PC-9 (cell line): Measurements from ENCODE around the gene ZNF765. TPM values are rescaled to one million over a fixed set of nuclear protein-coding genes. Genes with fewer than 3 reads are reported as not detected.
"Not testable (repeated sequence)": the region's sequence is repeated elsewhere in the genome, so short reads cannot be mapped to it uniquely, and the experiment has no call there.

Source experiments
- Bru-seq: library from RNA; stranded (reverse); fragments of 400-500 nt; gene quantifications from one replicate; lab custom pipeline; 2021; lab: Mats Ljungman, UMichigan
- BruChase-seq, 2 experiments: library from RNA; stranded (reverse); fragments of 400-500 nt; gene quantifications; one replicate each; lab custom pipeline; 2021; lab: Mats Ljungman, UMichigan
- BruUV-seq: library from RNA; stranded (reverse); fragments of 400-500 nt; replicated peaks from 2 replicates; lab custom pipeline; 2021; lab: Mats Ljungman, UMichigan
- CTCF ChIA-PET: fragments of 300-600 bp; sonication (Branson Sonifier 250); formaldehyde crosslinking; loops from one replicate; lab custom pipeline; 2022; ENCODE audit warnings: antibody characterized with exemption; lab: Charles Lee
- POLR2A ChIA-PET: fragments of 300-600 bp; sonication (Branson Sonifier 250); formaldehyde crosslinking; loops from one replicate; lab custom pipeline; 2022; ENCODE audit warnings: antibody characterized with exemption; ENCODE audit not compliant: unreplicated experiment; lab: Charles Lee
- DNase-seq, 2 experiments: peaks; one replicate each; pipeline versions ENCODE4 v3.0.0 to v3.0.0-alpha.2; 2015 to 2022; ENCODE audit warnings: mixed read lengths in 1 of 2
- H2AFZ ChIP-seq: fragments of 200-600 bp; sonication (generic); 2 replicates; pipeline ENCODE4 v1.8.1; 2017; ENCODE audit warnings: antibody characterized with exemption
- H3F3A ChIP-seq: fragments of 200-600 bp; sonication (generic); 2 replicates; pipeline ENCODE4 v1.8.1; 2017; ENCODE audit warnings: antibody characterized with exemption, mild to moderate bottlenecking, low read depth; ENCODE audit not compliant: insufficient read depth
- H3K27ac ChIP-seq: fragments of 200-600 bp; sonication (generic); 2 replicates; pipeline ENCODE4 v1.6.1; 2016; ENCODE audit warnings: mixed run types
- H3K27me3 ChIP-seq: fragments of 200-600 bp; sonication (generic); 2 replicates; pipeline ENCODE4 v1.6.1; 2016; ENCODE audit warnings: low read depth, mixed run types; ENCODE audit not compliant: insufficient read depth
- H3K36me3 ChIP-seq: fragments of 200-600 bp; sonication (generic); 2 replicates; pipeline ENCODE4 v1.6.1; 2016; ENCODE audit warnings: low read depth, mixed run types
- H3K4me1 ChIP-seq: fragments of 200-600 bp; sonication (generic); replicated peaks from 2 replicates; pipeline ENCODE4 v1.6.1; 2016; ENCODE audit warnings: mixed run types; ENCODE audit not compliant: insufficient read depth
- H3K4me2 ChIP-seq: fragments of 200-600 bp; sonication (generic); 2 replicates; pipeline ENCODE4 v1.6.1; 2017; ENCODE audit warnings: mixed run types
- H3K4me3 ChIP-seq: fragments of 200-600 bp; sonication (generic); 2 replicates; pipeline ENCODE4 v1.6.1; 2016; ENCODE audit warnings: mixed run types
- H3K79me2 ChIP-seq: fragments of 200-600 bp; sonication (generic); 2 replicates; pipeline ENCODE4 v1.6.1; 2017; ENCODE audit warnings: low read depth, mixed run types
- H3K9me2 ChIP-seq: fragments of 200-600 bp; sonication (generic); 2 replicates; pipeline ENCODE4 v1.8.1; 2017; ENCODE audit warnings: mild to moderate bottlenecking; ENCODE audit not compliant: insufficient read depth
- H3K9me3 ChIP-seq: fragments of 200-600 bp; sonication (generic); 2 replicates; pipeline ENCODE4 v1.8.1; 2016; ENCODE audit warnings: low read depth; ENCODE audit not compliant: insufficient read depth
- H4K20me1 ChIP-seq: fragments of 200-600 bp; sonication (generic); 2 replicates; pipeline ENCODE4 v1.8.1; 2017; ENCODE audit not compliant: insufficient read depth
- CTCF ChIP-seq: fragments of 200-600 bp; sonication (generic); conservative IDR thresholded peaks from 2 replicates; pipeline ENCODE4 v1.6.1; 2017; ENCODE audit warnings: mixed run types, antibody characterized with exemption, mild to moderate bottlenecking, moderate library complexity
- EZH2 ChIP-seq: fragments of 200-600 bp; sonication (generic); IDR thresholded peaks from 2 replicates; pipeline ENCODE4 v1.8.0; 2017; ENCODE audit warnings: antibody characterized with exemption, low read depth
- intact Hi-C: fragments of 100-400 bp; cut with micrococcal nuclease; formaldehyde crosslinking; loops from one replicate; pipeline ENCODE4 v1.10.0; 2022; ENCODE audit not compliant: unreplicated experiment
- long read RNA-seq: library from polyadenylated mRNA; stranded (forward); transcript quantifications from one replicate; pipeline ENCODE4 v2.0.0, GENCODE V29; 2022
- total RNA-seq: library from RNA; stranded (reverse); gene quantifications from 2 replicates; pipeline ENCODE4 v1.2.3, GENCODE V29; 2021

ZNF765 gene
- 12.1 and 12.5 TPM in 2 replicates for total RNA-seq
- Bru-seq, nascent RNA, result percentile 70 among the genes with signal in this experiment
- BruChase-seq, experiment 1, labeled RNA remaining after a 2-hour chase, result percentile 75 among the genes with signal in this experiment
- BruChase-seq, experiment 2, labeled RNA remaining after a 6-hour chase, result percentile 69 among the genes with signal in this experiment
- long read RNA-seq, full-length matches to known transcripts, result 18 of 22 reads
- long read RNA-seq, partial matches to known transcripts, result 1 of 22 reads
- long read RNA-seq, other reads (novel, unspliced or antisense), result 3 of 22 reads

GRCh38 chr19:53394974-53395839 lies at the start of gene ZNF765:
Gene ZNF765 (plus strand): TSS chr19:53395149. CDS start chr19:53398016, 2,867 bp downstream.
- POLR2A ChIA-PET, result interaction anchor here (0.6 to 0.7 kb wide), 2 partner anchors 393 to 1413 kb away, joined by 3 to 11 read pairs; no protein-coding TSS in a partner anchor
- H3K27me3 ChIP-seq, result no peaks in the 10 kb centered on the region
- H2AFZ ChIP-seq, result peak within 1 kb of the TSS; percentile 90
- no peaks in the 10 kb centered on the region for H3K9me2 ChIP-seq
- H3K4me1 ChIP-seq, result peaks cover 6% of the 10 kb centered on the region; the same call in 1 of the 2 replicates
- no peaks in the 10 kb centered on the region for H4K20me1 ChIP-seq
- no peaks in the 10 kb centered on the region; the same call in 1 of the 2 replicates for H3F3A ChIP-seq
- CTCF ChIA-PET, result no interaction called here
- H3K79me2 ChIP-seq, result peaks cover 17% of the 10 kb centered on the region
- TSS peak; percentile 77 for BruUV-seq
- peak within 1 kb of the TSS; percentile 84 for H3K4me2 ChIP-seq
- H3K36me3 ChIP-seq, result peaks cover 16% of the 10 kb centered on the region
- intact Hi-C loops, result loop anchor here (1.0 to 2.0 kb wide), 2 partner anchors 30 to 1126 kb away; partner anchors contain the start of genes ZNF525 and ZNF766
- peaks cover 19% of the 10 kb centered on the region; the same call in 1 of the 2 replicates for H3K9me3 ChIP-seq
- H3K4me3 ChIP-seq, result peak within 1 kb of the TSS; percentile 88
- TF ChIP-seq EZH2, result no peak
- peak; percentile 43 for TF ChIP-seq CTCF
- peak within 1 kb of the TSS; percentile 36 for H3K27ac ChIP-seq
- peak; percentile 72 to 98 for DNase-seq

DNA sequence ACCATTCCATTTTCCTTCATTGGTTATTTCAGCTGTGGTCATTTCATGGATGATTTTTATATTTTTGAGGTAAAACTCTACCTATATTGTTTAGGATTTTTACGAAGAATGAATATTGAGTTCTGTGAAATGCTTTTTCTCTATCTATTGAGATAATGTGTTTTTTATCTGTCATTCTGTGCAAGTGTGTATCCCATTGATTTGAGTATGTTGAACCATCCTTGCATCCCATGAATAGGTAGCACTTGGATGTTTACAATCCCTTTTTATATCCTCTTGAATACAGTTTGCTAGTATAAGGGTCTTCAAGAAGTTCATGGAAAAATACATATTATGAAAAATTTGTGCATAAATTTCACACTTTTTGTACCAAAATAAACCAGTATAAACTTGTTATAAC lies 39.2 kb upstream of the ZNF765 start:
- no peaks in the 10 kb centered on the region for H3K9me2 ChIP-seq
- no peak overlapping the region for H3K4me2 ChIP-seq
- intact Hi-C loops, result no loop called here
- no peak overlapping the region for H3K4me3 ChIP-seq
- no peak for DNase-seq
- H3K4me1 ChIP-seq, result no peaks in the 10 kb centered on the region
- H3K9me3 ChIP-seq, result peaks cover 72% of the 10 kb centered on the region
- no peak overlapping the region for H3K27ac ChIP-seq
- H2AFZ ChIP-seq, result no peak overlapping the region
- no peaks in the 10 kb centered on the region for H4K20me1 ChIP-seq
- no peak for TF ChIP-seq EZH2
- TF ChIP-seq CTCF, result no peak
- POLR2A ChIA-PET, result no interaction called here
- H3K79me2 ChIP-seq, result no peaks in the 10 kb centered on the region
- peaks cover 28% of the 10 kb centered on the region for H3K36me3 ChIP-seq
- peaks cover 5% of the 10 kb centered on the region; the same call in 1 of the 2 replicates for H3F3A ChIP-seq
- no peaks in the 10 kb centered on the region for H3K27me3 ChIP-seq
- BruUV-seq, result no TSS peak
- CTCF ChIA-PET, result no interaction called here

- H3K4me1 ChIP-seq, result no peaks in the 10 kb centered on the region
- no peaks in the 10 kb centered on the region for H4K20me1 ChIP-seq
- no TSS peak for BruUV-seq
- intact Hi-C loops, result no loop called here
- peaks cover 5% of the 10 kb centered on the region; the same call in 1 of the 2 replicates for H3F3A ChIP-seq
- no peaks in the 10 kb centered on the region for H3K9me2 ChIP-seq
- DNase-seq, result no peak
- H3K4me2 ChIP-seq, result no peak overlapping the region
- ChIA-PET POLR2A (no interaction called here), CTCF (no interaction called here)
- no peaks in the 10 kb centered on the region for H3K27me3 ChIP-seq
- H3K4me3 ChIP-seq, result no peak overlapping the region
- H3K27ac ChIP-seq, result no peak overlapping the region
- H3K79me2 ChIP-seq, result no peaks in the 10 kb centered on the region
- no peak overlapping the region for H2AFZ ChIP-seq
- peaks cover 5% of the 10 kb centered on the region; the same call in 1 of the 2 replicates for H3K36me3 ChIP-seq
- H3K9me3 ChIP-seq, result peaks cover 50% of the 10 kb centered on the region
- no peak for TF ChIP-seq EZH2
These were observed 36.9 kb upstream of the ZNF765 start for GRCh38 chr19:53357821-53358581.

- H3K27me3 ChIP-seq, BruUV-seq, POLR2A ChIA-PET, H3K4me2 ChIP-seq, DNase-seq, H3K79me2 ChIP-seq, H2AFZ ChIP-seq, H3K27ac ChIP-seq, H3K4me1 ChIP-seq, H3F3A ChIP-seq, CTCF ChIA-PET, H4K20me1 ChIP-seq, H3K36me3 ChIP-seq, H3K4me3 ChIP-seq, H3K9me2 ChIP-seq: not testable (repeated sequence)
- intact Hi-C loops, result loop anchor here (10.0 kb wide), 1 partner anchor 165 kb away; the partner anchor contains the start of gene ZNF665
- peaks cover 34% of the 10 kb centered on the region for H3K9me3 ChIP-seq
These were observed 34.9 kb upstream of the ZNF765 start for GRCh38 chr19:53360056-53360455.
